SK-N-SH treated with all-trans-retinoic acid at 6 μM for 48 hours (cell line): Measurements from ENCODE around the gene QARS1.

Experiments
- TOX ChIP-seq: fragments of 250-450 bp; sonication (Bioruptor Pico); IDR thresholded peaks from 2 replicates; pipeline ENCODE4 v1.8.0; 2021; ENCODE audit warnings: mild to moderate bottlenecking, moderate library complexity, borderline replicate concordance
- ZNF565 ChIP-seq: fragments of 450-650 bp; formaldehyde crosslinking; conservative IDR thresholded peaks from 2 replicates; pipeline ENCODE4 v1.5.0; 2020; ENCODE audit warnings: low read depth, mild to moderate bottlenecking, moderate library complexity
- TF ChIP-seq, protein P1 (sequence below): fragments of 250-450 bp; sonication (Bioruptor Pico); IDR thresholded peaks from 2 replicates; pipeline ENCODE4 v1.5.0; 2020; ENCODE audit warnings: mild to moderate bottlenecking, moderate library complexity

DNA sequence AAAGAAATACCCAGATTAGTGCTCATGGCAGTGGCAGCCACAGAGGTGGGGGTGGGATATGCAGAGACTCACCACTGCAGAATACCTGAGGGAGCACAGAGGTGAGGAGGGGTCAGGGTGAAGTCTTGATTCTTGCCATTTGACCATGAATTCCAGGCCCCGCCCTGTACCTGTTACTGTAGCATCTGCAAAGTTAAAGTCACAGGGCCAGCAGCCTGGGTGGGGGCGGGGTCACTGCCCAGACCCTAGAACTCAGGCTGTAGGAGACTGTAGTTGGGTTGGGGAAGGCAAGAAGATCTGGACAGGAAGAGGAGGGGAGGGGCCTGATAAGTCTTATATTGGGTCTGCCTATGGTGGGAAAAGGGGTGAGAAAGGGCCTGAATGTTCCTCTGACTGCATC, 47.1 kb upstream of the QARS1 start:
- no peak for TF ChIP-seq ZNF565
- TF ChIP-seq TOX (CRISPR knock-in tag), result no peak
- TF ChIP-seq, protein P1, sequence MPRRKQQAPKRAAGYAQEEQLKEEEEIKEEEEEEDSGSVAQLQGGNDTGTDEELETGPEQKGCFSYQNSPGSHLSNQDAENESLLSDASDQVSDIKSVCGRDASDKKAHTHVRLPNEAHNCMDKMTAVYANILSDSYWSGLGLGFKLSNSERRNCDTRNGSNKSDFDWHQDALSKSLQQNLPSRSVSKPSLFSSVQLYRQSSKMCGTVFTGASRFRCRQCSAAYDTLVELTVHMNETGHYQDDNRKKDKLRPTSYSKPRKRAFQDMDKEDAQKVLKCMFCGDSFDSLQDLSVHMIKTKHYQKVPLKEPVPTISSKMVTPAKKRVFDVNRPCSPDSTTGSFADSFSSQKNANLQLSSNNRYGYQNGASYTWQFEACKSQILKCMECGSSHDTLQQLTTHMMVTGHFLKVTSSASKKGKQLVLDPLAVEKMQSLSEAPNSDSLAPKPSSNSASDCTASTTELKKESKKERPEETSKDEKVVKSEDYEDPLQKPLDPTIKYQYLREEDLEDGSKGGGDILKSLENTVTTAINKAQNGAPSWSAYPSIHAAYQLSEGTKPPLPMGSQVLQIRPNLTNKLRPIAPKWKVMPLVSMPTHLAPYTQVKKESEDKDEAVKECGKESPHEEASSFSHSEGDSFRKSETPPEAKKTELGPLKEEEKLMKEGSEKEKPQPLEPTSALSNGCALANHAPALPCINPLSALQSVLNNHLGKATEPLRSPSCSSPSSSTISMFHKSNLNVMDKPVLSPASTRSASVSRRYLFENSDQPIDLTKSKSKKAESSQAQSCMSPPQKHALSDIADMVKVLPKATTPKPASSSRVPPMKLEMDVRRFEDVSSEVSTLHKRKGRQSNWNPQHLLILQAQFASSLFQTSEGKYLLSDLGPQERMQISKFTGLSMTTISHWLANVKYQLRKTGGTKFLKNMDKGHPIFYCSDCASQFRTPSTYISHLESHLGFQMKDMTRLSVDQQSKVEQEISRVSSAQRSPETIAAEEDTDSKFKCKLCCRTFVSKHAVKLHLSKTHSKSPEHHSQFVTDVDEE (CRISPR knock-in tag), result no peak
